SKM-1 (cell line): ENCODE data around the gene FAM78B.

Experiments used
- DNase-seq: peaks from one replicate; lab custom pipeline; 2025; ENCODE audit not compliant: unreplicated experiment; lab: John Stamatoyannopoulos, UW

Gene FAM78B

GRCh38 chr1:166073489-166073888, 93.3 kb downstream of the FAM78B start:
- no peak for DNase-seq

- no peak for DNase-seq
Measured at GRCh38 chr1:166069390-166069789, 97.4 kb downstream of the FAM78B start.

- DNase-seq: no peak
Measured at GRCh38 chr1:166066107-166066506, 100.7 kb downstream of the FAM78B start.

- no peak for DNase-seq
Measured at GRCh38 chr1:166064951-166065350, 101.8 kb downstream of the FAM78B start.

GRCh38 chr1:166064313-166064926, 102.4 kb downstream of the FAM78B start:
- DNase-seq: no peak

- DNase-seq: no peak
Measured at GRCh38 chr1:166063701-166064100, 103.1 kb downstream of the FAM78B start.

GRCh38 chr1:166062421-166063070, 104.3 kb downstream of the FAM78B start:
- DNase-seq: no peak

GRCh38 chr1:166057650-166058049, 109.2 kb downstream of the FAM78B start:
- no peak for DNase-seq

- no peak for DNase-seq
Measured at GRCh38 chr1:166053395-166053794, 113.4 kb downstream of the FAM78B start.

- no peak for DNase-seq
Measured at GRCh38 chr1:166040202-166040997, 126.4 kb downstream of the FAM78B start.

- no peak for DNase-seq
Measured at GRCh38 chr1:166039436-166040201, 127.2 kb downstream of the FAM78B start.

GRCh38 chr1:166036092-166036491, 130.7 kb downstream of the FAM78B start:
- no peak for DNase-seq

- no peak for DNase-seq
Measured at GRCh38 chr1:166032572-166033371, 134.0 kb downstream of the FAM78B start.

- DNase-seq: no peak
Measured at GRCh38 chr1:166031932-166032571, 134.7 kb downstream of the FAM78B start.

- no peak for DNase-seq
Measured at GRCh38 chr1:166029196-166029945, 137.4 kb downstream of the FAM78B start.

GRCh38 chr1:166026555-166026954, 140.2 kb downstream of the FAM78B start:
- DNase-seq: no peak

GRCh38 chr1:166026143-166026542, 140.7 kb downstream of the FAM78B start:
- DNase-seq: no peak

- DNase-seq: no peak
Measured at GRCh38 chr1:166020210-166020609, 146.6 kb downstream of the FAM78B start.
